ENCODE results near the gene SAP25. TPM values are rescaled to one million over a fixed set of nuclear protein-coding genes. Genes with fewer than 3 reads are reported as not detected.

Gene SAP25
- total and polyA plus RNA-seq, 2 experiments from 2014 or later, result 3.8 to 4.1 TPM

GRCh38 chr7:100620804-100621203, 47.1 kb upstream of the SAP25 start (continued):
- TF ChIP-seq JUNB (IDR thresholded peaks at IDR 0.05; ENCODE audit: unreplicated experiment) (no peak), CTCF (conservative IDR thresholded peaks at IDR 0.05; ENCODE audit: low read depth in 2 of 2) (no peak)

GRCh38 chr7:100620239-100620638, 46.5 kb upstream of the SAP25 start:
- Histone ChIP-seq H3K9me2 (ENCODE audit: insufficient read depth) (no peaks in the 10 kb centered on the region), H3K4me2 (no peak overlapping the region), H3K36me3 (ENCODE audit: insufficient read depth) (no peaks in the 10 kb centered on the region), H3K4me3 (no peak overlapping the region), H2AFZ (no peak overlapping the region), H3F3A (replicated peaks; ENCODE audit: low read depth) (0 out of 2 replicates have a peak, but pooled peaks cover 2% of the 10 kb centered on the region), H4K20me1 (replicated peaks; ENCODE audit: insufficient read depth) (no peaks in the 10 kb centered on the region), H3K27ac (ENCODE audit: low read depth) (no peak overlapping the region), H3K4me1 (ENCODE audit: insufficient read depth) (peaks cover 4% of the 10 kb centered on the region; the same call in 1 of the 2 replicates), H3K27me3 (ENCODE audit: insufficient read depth) (no peaks in the 10 kb centered on the region; the same call in 1 of the 2 replicates), H3K79me2 (replicated peaks; ENCODE audit: insufficient read depth) (no peaks in the 10 kb centered on the region)
- ATAC-seq, result no peak
- Mint-ChIP-seq H3K9me3 (no peaks in the 10 kb centered on the region), H3K4me3 (no peak overlapping the region), H3K27ac (peak overlapping the region; percentile 20), H3K27me3 (ENCODE audit: insufficient read depth, low read depth, poor library complexity) (peaks cover 16% of the 10 kb centered on the region), H3K36me3 (ENCODE audit: low read depth) (no peaks in the 10 kb centered on the region), H3K4me1 (no peaks in the 10 kb centered on the region)
- no peak for DNase-seq (ENCODE audit: low spot score)
- no peak for TF ChIP-seq JUNB (IDR thresholded peaks at IDR 0.05; ENCODE audit: unreplicated experiment)
- no peak for TF ChIP-seq EZH2 (IDR thresholded peaks at IDR 0.05; ENCODE audit: low read depth, unreplicated experiment)
- TF ChIP-seq CREB1 (CRISPR knock-in tag; IDR thresholded peaks at IDR 0.05; ENCODE audit: low read depth), result no peak
- TF ChIP-seq CTCF (conservative IDR thresholded peaks at IDR 0.05; ENCODE audit: low read depth in 2 of 2), result no peak
- TF ChIP-seq ETS1 (IDR thresholded peaks at IDR 0.05), result no peak
- no peak for TF ChIP-seq EZH2phosphoT487 (IDR thresholded peaks at IDR 0.05; ENCODE audit: unreplicated experiment)
- no peak for TF ChIP-seq STAT1 (IDR thresholded peaks at IDR 0.05; ENCODE audit: unreplicated experiment)
- TF ChIP-seq ZNF462 (CRISPR knock-in tag; IDR thresholded peaks at IDR 0.05), result no peak
- TF ChIP-seq ZNF114 (CRISPR knock-in tag; IDR thresholded peaks at IDR 0.05), result no peak
- no peak for TF ChIP-seq REST (IDR thresholded peaks at IDR 0.05; ENCODE audit: unreplicated experiment)
